Astrocyte of the cerebellum (primary cell): ENCODE data around the gene IDUA.

ENCODE experiments used
- DNase-seq: peaks from one replicate; pipeline ENCODE4 v3.0.0-alpha.2; 2011; ENCODE audit warnings: low read depth
- H3K4me3 ChIP-seq: 2 replicates; pipeline ENCODE4 v1.5.1; 2011; ENCODE audit warnings: mild to moderate bottlenecking, low read depth, low read length, moderate library complexity
- CTCF ChIP-seq: IDR thresholded peaks from 2 replicates; pipeline ENCODE4 v1.5.1; 2012; ENCODE audit warnings: low read length, low read depth, moderate library complexity, mild to moderate bottlenecking; ENCODE audit errors: missing control alignments
- in situ Hi-C: cut with HindIII; loops from 2 replicates; pipeline ENCODE4 v1.10.0; 2017; ENCODE audit warnings: low sequenced_read_pairs

The IDUA gene

DNA sequence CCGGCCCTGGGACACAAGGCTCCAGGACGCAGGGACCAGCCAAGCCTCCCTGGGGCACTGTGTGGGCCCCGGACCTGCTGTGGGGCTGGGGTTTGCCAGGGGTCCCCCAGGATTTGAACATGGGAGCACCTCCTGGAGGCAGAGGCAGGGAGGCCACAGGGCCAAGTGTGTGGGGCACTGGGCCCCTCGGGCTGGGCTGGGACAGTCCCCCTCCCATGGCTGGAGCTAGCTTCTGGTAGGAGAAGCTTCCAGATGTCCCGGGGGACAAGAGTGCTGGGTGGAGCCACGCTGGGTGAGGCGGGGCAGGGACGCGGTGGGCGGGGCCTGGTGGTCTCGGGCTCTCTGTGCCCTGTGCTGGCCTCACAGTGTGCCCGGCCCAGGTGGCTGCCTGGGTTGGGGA is 43.2 kb downstream of the IDUA start:
- DNase-seq, result no peak
- in situ Hi-C loops, result loop anchor here (5.0 kb wide), 1 partner anchor 58 kb away; the partner anchor contains the start of gene DGKQ
- no peak for TF ChIP-seq CTCF
- H3K4me3 ChIP-seq, result no peak overlapping the region

DNA sequence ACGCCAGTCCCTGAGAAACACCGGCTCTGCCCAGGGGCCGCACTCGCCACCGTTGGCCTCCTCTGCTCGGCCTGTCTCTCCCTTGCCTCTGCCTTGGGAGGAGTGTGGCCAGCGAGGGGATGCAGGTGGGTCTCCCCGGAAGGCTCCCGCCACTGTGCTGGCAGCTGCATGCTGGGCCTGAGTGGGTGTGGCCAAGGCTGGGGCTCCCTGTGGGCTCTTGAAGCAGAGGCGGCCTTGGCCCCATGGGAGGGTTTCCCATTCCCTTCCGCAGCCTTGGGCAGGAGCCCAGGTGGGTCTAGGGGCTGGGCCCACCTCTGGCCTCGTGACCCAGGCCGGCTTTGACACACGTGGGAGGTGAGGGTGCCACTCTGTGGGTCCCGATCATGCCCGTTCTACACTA is 43.7 kb downstream of the IDUA start:
- H3K4me3 ChIP-seq, result no peak overlapping the region
- DNase-seq, result no peak
- in situ Hi-C loops, result loop anchor here (5.0 kb wide), 1 partner anchor 58 kb away; the partner anchor contains the start of gene DGKQ
- no peak for TF ChIP-seq CTCF

DNA sequence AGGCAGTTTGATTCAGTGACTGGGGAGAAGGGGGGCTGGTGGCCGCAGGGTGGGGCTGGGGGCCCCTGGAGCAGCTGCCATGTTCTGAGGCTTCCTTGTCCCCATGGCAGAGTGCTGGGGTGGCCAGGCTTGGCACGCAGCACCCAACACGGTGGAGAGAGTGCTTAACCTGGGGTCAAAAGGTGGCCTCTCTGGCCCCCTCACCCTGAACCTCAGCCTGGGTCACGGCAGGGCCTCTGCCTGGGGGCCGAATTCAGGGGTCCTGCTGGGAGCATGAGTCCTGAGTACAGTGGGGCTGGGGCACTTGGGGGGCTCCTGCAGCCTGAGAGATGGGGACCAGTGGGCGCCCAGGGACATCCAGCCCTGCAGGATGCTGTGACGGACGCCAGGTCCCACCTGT is 44.5 kb downstream of the IDUA start:
- H3K4me3 ChIP-seq, result no peak overlapping the region
- no peak for TF ChIP-seq CTCF
- DNase-seq, result no peak
- in situ Hi-C loops, result loop anchor here (5.0 kb wide), 1 partner anchor 59 kb away; the partner anchor contains the start of gene DGKQ

GRCh38 chr4:1031956-1032795 is 45.3 kb downstream of the IDUA start:
- DNase-seq, result no peak
- no peak overlapping the region for H3K4me3 ChIP-seq
- in situ Hi-C loops, result loop anchor here (5.0 kb wide), 1 partner anchor 60 kb away; the partner anchor contains the start of gene DGKQ
- TF ChIP-seq CTCF, result no peak

DNA sequence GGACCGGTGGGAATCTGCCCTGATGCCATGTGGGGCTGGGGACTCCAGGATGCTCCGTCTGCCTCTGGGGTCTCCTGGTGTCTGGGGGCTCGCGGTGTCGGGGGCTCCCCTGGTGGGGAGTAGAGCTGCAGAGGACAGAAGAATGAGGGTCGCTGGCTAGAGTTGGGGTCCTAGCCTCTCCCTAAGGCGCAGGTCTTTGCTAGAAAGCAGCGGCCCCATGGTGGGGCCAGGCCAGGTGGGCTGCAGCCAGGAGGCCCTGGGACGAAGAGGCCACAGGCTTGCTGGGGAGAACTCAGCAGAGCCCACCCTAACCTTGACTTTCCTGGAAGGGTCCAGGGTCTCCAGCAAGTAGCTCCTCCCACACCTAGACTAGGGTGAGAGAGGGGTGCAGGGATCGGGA is 46.0 kb downstream of the IDUA start:
- no peak for DNase-seq
- H3K4me3 ChIP-seq, result no peak overlapping the region
- in situ Hi-C loops, result loop anchor here (5.0 kb wide), 1 partner anchor 61 kb away; the partner anchor contains the start of gene DGKQ
- TF ChIP-seq CTCF, result no peak

- TF ChIP-seq CTCF, result no peak
- in situ Hi-C loops, result loop anchor here (5.0 kb wide), 1 partner anchor 62 kb away; the partner anchor contains the start of gene DGKQ
- H3K4me3 ChIP-seq, result peak overlapping the region; percentile 24
- peak; percentile 66 for DNase-seq
These were observed 47.2 kb downstream of the IDUA start for GRCh38 chr4:1033840-1034551.
